Amygdala (tissue), 56 donors: ENCODE measurements around the gene HNMT.
"Not testable (repeated sequence)": the region's sequence is repeated elsewhere in the genome, so short reads cannot be mapped to it uniquely, and the experiment has no call there.

ENCODE experiments used
- DNase-seq, 56 donors: peaks; one replicate each; lab custom pipeline; 2025; lab: John Stamatoyannopoulos, UW

The HNMT gene

DNA sequence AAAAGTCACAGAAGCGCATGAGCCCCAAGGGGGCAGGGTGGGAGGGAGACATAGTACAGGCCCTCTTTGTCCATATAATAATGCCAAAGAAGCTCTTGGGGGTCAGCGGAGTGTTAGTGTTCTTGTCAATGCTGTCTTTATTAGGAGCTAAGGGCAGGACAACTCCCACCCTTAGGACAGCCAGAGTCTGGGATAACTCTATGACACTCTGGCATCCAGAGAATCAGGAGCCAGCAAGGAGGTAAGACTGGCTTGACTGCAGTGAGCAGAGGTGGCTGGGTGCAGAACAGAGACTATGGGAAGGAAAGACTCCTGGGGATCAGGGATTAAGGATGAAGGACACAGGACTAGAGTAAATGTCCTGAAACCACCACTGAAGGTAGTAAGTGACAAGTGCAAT, 19.0 kb upstream of the HNMT start:
- DNase-seq = no peak

DNA sequence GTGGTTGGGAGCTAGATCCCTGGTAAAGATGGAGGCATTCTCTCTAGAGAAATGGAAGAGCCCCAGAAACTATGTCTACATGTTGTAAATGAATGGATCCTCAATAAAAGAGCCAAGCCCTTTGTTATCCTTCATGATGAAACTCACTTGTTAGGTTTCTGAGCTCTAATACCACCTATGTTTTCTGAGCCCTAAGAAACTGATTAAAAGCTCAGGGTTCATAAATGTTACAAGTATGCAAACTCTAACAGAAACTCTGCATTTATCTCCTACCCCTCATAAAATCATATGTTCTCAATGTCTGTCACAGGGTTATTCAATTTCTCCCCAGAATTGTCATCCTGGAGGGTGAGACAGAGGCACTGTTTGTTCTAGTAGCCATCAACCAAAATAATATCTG, 18.0 kb upstream of the HNMT start:
- no peak for DNase-seq

DNA sequence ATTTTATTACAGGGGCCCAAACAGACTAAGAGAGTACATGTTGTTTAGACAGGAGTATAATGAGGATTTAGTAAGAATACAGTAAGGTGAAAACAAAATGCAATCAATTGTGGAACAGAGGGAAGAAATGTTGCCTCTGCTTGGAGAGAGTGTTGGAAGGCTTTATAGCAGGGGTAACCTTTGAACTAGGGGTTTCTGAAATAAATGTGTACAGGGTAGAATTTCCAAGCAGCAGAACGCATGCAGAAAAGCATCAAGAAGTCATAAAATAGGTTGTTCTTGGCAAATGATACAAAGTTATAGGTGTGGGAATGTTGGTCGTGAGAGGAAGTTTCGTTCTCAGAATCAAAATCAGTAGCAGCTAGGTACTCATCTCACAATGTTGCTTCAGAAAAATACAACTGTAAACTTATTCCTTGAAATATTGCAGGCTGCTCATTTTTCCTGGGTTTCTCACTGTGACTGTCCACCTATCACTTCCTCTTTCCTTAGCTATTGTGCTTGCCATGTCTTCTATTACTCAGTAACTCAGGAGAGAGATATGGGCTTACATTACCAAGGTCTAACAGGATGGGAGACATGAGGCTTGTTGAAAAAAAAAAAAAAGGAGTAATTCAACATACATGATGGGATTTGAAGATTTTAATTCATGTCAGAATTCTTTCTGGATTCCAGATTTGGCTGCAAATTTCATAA, 17.1 kb upstream of the HNMT start:
- DNase-seq = no peak

DNA sequence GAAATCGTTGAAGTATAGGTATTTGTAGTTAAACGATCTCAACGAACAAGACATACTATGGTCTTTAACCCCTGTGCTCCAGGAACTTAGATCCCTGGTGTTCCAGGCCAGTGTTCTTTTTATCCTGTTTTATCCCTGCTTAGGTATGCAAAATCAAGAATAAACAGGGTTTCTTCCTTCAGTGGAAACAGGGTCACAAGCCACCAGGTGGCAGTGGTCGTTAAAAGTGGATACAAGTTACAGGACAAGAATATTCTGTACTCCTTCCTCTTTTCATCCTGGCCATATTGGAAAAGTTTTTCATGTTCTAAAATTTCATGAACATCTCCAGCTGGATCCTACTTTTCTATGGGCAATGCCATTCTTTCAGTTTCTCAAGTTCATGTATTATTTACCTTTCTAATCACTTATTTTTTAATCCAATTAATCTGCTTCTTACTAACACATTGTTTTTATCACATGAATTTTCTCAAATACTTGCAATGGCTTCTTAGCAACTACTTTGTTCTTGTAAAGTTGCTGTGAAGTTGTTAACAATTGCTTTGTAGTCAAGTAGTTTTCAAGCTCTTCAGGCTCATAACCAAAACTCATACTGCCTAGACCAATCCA, 16.4 kb upstream of the HNMT start:
- peak in 38 of 56 donors; percentile 3 to 79 (median 20) for DNase-seq

DNA sequence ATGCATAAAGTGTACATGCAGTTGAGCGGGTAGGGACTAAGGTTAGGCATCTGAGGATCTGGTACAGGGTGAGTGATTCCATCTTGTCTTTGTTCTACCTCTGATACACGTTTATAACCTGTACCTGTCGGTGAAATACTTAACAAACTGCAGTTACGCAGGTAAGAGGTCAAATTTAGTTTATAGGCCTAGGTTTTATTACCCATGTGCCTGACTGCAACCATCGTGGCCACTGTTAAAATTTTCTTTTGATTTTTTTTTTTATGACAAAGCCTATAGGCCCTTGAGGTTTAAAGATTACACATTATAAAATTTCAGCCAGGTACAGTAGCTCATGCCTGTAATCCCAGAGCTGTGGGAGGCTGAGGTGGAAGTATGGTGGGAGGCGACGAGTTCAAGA, 15.4 kb upstream of the HNMT start:
- DNase-seq = no peak

DNA sequence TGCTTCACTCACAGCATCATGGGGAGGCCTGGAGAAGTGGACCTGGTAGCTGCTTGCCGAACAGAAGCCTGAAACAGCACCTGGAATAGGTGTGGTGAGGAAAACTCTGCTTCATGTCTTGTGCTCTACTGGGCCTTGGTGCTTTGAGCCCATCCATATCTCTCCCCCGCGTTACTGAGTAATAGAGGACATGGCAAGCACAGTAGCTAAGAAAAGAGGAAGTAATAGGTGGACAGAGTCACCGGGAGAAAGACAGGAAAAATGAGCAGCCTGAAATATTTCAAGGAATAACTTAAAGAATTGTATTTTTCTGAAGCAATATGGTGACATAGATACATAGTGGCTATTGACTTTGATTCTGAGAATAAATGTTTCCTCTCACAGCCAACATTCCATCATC, 14.0 kb upstream of the HNMT start:
- DNase-seq = no peak

DNA sequence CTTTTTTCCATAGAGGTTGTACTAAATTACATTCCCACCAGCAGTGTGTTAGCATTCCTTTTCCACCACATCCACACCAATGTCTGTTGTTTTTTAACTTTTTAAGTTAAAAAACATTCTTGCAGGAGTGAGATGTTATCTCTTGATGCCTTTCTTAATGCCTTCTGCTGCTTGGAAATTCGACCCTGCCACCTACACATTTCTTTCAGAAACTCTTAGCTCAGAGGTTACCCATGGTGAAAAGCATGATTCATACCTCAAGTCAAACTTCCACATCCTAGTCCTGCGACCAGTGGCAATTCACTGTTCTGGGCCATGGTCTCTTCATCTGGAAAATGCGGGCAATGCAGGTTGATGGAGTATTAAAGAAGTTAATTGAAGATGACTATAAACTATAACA, 12.7 kb upstream of the HNMT start:
- DNase-seq = no peak

DNA sequence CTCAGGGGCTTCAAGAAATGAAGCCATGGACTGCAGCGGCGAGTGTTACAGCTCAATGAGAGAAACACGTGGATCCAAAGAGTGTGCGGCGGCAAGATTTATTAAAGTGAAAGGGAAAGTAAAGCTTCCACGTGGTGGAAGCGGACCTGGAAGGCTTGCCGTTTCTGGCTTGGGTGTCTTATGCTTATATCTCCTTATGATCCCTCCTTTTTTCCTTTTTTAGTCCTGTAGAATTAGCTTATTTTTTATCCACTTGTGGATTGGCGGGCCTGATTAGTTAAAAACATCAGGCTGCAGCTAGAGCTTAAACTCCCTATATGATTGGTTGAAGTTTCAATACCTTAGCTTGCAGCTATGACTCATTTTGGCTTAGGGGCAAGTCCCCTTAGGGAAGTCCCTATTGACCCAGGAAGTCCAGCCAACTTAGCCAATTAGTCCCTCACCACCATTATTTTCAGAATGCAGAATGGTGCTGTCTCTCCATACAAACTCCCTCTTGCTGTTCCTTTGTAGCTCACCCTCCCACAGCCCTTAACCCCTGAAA, 11.6 kb upstream of the HNMT start:
- no peak for DNase-seq

DNA sequence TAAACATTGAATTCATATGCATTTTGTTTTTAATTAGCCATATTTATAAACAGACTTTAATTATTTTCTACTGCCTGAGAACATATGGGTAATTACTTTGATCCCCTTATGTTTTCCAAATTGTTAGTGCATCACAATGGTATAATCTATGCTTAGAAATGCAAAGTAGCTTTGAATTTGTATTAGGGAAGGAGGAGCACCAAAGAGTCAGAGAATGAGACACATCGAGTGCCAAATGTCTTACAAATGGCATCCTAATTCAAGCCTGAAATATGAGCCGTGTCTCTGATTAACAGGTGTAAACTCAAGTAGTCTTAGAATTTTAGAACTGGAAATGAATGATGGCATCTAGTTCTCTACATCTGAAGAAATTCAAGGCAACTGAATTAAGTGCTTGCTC, 8.7 kb upstream of the HNMT start:
- DNase-seq = no peak

DNA sequence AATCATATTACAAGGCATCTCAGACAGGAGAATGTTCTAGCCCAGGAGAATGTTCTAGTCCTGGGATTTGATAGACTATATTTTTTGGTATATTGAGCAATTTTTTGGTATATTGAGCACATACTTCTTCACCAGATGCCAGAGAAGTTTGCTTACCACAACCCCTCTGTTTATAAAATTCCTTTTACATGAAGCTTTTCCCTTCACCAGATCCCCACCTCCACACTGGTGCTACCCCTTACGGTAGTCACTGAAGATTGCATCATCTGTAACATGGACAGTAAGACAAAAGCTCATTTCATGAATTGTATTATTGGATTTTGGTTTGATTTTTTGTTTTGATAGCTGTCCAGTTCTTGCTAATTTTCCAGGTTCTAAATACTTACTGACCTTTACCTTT, 7.2 kb upstream of the HNMT start:
- no peak for DNase-seq

DNA sequence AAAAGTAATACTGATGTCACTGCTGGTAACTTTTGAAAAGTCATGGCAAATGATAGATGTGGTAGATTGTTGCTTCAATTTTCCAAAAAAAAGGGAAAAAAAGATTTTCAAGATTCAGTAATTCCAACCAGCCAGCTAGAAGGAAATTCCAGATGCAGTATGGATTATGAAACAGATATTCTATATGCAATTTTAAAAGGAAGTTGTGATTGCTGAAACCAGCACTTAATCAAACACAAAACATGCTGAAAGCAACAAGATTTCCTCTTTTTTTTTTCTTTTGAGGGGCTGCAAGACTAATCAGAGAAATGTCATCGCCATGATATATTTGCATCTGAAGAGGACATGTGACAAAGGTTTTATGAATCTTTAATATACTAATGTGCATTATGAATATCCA, 5.1 kb upstream of the HNMT start:
- no peak for DNase-seq

DNA sequence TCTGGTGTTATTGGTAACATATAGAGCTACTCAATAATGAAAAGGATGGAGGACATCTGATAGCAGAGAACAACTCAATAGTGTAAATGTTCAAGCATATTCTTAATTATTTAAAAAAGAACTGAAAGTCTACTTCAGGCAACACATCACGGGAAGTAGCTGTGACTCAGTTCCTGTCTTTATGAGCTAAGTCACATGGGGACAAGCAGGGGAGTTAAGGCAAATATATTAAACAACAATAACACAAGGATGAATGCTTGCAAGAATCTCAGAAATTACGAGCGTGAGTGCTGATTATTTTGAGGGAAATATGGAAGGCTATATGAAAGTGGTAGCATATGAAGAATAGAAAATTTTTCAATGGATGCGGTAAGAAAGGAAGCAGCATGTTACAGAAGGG, 4.0 kb upstream of the HNMT start:
- no peak for DNase-seq

DNA sequence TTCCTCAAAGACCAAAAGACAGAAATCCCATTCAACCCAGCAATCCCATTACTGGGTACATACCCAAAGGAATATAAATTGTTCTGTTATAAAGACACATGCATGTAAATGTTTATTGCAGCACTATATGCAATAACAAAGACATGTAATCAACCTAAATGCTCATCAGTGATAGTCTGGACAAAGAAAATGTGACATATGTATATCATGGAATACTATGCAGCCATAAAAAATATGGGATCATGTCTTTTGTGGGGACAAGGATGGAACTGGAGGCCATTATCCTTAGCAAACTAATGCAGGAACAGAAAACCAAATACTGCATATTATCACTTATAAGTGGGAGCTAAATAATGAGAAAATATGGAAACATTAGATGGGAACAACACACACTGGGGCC, 2.7 kb upstream of the HNMT start:
- DNase-seq = no peak

DNA sequence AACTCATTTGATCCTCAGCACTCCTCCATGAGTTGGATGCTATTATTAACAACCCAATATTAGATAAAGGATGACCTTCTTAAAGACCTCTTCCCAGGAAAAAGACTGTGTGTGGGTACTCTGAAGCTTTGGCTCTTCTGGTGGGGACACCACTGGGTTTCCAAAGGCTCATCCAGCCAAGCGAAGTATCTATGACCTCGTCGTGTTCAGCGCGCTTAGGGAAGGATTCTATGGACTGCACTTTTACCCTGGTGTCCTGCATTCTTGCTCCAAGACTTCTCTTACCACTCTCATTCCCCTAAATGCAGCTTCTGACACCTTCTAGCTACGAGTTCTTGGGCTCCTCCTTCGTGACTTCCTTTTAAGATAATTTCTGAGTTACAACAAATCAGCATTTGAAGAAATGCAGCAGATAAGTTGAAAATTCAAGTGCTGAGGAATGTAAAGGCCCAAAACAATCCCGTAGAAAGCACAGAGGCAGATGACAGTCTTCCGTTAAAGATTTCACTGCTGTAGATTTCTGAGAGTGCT, 673 bp upstream of the HNMT start:
- peak in 1 of 56 donors; percentile 3 for DNase-seq

DNA sequence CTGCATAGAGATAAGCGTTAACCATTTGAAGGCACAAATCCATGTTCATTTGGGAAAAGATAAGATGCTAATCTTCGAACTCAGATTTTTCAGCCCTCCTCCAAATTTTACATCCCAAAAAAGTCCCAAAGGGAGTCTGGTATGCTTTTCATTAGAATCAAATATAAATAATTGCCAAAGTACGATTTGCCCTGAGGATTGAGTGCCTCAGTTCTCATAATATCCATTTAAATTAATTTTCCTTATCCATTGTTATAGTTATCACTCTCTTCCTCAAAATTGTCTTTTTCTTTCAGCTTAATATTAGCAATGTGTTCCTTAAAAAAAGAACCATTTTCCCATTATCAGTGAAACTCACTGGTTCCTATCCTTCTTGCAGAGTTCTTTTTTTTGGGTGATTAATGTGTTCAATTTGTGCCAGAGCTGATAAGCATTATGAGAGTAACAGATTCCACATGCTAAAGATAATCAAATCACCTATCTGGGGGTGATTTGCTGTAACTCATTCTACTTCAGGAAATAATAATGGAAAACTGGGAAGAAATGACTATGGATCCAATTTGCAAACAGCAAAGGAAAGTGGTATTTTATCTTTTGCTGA, 686 bp downstream of the HNMT start:
- no peak for DNase-seq

DNA sequence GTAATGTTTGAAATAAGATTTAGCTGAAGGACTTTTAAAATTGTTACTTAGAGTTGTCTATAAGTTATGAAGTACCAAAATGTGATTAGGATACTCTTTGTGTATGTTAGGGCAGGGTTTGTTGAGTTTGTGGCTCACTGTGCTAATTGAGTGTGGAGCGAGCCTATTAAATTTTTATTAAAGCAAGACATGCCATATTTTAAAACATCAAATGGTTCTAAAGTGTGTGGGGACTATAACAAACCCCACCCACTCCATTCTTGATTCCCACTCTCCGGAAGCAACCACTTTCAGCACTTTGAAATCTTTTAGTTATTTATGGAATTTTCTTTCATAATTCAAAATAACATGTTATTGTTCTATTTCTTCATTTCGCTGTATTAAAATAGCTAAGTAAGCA, 1.8 kb downstream of the HNMT start:
- no peak for DNase-seq

DNA sequence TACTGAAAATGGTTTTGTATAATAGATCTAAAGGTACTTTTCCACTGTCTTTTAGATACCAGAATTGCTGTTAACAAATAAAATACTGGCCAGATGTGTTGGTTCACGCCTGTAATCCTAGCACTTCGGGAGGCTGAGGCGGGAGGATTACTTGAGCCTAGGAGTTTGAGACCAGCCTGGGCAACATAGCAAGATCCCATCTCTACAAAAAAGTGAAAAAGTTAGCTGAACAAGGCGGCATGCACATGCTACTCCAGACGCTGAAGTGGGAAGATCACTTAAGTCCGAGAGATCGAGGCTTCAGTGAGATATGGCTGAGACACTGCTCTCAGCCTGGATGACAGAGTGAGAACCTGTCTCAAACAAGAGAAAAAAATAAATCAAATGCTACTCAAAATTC, 2.8 kb downstream of the HNMT start:
- DNase-seq = no peak

DNA sequence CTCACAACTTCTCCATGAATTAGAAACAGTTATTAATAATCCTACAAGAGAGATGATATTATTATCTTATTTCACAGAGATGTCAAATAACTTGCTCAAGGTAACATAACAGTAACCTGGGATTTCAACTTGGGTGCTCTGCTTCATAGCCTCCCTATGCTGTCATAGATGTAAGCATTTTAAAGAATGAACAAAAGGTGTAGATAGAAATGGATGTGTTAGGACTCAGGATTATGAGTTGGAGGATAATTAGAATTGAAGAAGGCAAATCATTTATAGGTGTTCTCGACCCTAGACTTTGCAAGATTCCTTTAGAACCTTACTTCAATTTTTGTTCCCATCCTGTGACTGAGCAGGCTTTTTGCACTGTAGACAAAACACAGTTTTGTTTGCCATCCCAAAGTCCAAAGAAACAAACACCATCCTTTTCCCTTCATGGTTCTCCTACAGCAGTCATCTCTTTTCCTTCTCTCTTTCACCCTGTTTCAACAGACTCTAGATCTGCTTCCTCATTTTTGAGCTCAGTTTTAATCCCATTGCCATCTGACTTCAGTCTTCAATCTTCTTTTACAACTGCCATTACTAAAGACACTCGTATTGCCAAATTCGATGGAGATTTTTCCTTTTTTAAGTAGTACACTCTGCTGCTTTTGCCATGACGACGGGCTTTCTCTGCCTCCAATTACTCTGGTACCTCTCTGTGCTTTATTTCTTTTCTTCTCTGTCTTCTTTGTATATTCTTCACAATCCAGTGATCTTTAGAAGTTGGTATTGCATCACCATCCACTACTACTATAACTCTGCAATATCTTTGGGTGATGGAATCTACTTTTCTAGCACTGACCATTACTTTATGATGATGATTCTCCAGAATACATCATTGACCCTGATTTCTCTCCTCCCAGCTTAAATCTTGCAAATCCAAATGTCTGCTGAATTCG, 4.5 kb downstream of the HNMT start:
- no peak for DNase-seq

DNA sequence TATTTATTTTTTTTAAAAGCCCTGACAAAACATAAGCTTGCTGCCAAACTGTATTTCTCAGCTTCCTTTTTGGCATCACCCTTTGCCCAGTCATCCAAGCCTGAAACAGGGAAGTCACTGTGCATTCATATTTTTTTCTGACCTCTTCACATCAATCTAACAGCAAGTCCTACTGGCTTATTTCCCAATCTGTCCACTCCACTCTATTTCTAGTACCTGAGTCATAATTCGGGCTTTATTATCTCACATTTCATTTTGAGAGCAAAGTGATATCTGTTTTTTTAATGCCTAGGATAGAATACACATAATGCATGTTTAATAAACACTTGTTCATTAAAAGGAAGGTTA, 5.1 kb downstream of the HNMT start:
- DNase-seq = no peak

DNA sequence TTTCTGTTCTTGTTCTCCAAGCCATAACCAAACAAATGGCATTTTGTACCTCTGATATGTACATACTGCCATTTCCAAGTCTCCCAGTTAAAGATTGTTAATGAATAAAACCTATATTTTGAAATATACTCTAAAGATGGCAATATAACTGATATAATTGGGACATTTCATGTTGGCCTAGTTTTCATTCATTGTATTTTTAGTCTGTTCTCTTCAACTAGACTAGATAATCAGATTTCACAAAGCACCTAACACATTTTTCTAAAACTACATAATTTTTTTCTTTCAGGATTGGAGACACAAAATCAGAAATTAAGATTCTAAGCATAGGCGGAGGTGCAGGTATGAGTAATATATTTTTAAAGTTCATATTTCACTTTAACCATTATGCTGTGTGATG, 5.6 kb downstream of the HNMT start:
- DNase-seq = no peak

DNA sequence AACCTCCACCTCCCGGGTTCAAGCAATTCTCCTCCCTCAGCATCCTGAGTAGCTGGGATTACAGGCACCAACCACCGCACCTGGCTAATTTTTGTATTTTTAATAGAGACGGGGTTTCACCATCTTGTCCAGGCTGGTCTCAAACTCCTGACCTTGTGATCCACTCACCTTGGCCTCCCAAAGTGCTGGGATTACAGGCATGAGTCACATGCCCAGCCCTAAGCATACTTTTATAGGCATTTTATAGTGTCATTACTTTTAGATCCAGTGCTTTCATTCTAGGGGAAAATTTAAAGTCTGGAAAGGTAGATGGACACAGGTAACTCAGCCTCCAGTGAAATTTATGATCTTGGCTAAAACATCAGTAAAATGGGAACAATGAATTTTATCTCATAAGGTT, 7.0 kb downstream of the HNMT start:
- DNase-seq = not testable (repeated sequence)
